ENCODE measurements around the gene NASP. TPM values are rescaled to one million over a fixed set of nuclear protein-coding genes. Genes with fewer than 3 reads are reported as not detected.

NASP gene
- total and polyA plus RNA-seq, 2 of the 4 experiments (the other 2 are of a cell fraction): 56.6 to 124 TPM

DNA sequence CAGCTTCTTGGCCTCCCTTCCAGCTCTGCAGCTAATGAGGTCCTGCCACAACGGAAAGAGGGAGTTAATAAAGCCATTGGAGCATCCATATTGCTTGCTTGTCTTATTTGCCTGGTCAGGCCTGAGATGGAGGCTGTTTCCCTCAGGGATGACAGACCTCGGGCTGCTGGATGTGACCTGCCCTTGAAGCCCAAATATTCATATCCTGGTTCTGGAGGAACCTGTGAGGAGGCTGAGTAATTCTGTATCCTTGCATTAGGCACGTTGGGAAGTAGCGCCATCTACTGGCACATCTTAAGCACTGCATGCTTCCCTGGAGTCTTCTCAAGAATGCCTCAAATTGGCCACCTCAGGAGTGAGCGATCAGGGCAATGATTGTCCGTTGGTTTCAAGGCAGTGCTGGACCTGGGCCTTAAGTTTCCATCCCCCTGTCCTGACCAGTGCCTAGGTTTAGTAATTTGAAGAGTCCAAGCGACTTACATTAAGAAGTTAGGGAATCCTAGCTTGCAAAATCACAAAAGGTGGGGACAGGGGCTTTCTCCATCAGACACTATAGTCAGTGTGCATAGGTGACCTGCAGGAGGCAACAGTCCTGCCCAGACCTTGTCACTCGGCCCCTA lies 13.8 kb upstream of the NASP start:
- in situ Hi-C loops (cut with MboI; ENCODE audit: low sequenced_read_pairs): loop anchor here (5.0 kb wide), 3 partner anchors 53 to 558 kb away; partner anchors contain the start of genes HECTD3 and UROD
- no TSS peak for BruUV-seq (replicated peaks)

More for the DNA sequence above, 13.8 kb upstream of the NASP start:
- ATAC-seq (ENCODE audit: low read depth) (peak; percentile 98), DNase-seq (peak; percentile 78)
- Histone ChIP-seq H4K91ac (ENCODE audit: insufficient read depth, low read depth, low read length) (no peak overlapping the region), H2AK9ac (replicated peaks; ENCODE audit: low read depth, low read length, poor library complexity) (peak overlapping the region; percentile 92), H3K9me1 (ENCODE audit: insufficient read depth, low read length) (no peaks in the 10 kb centered on the region), H3K9ac (ENCODE audit: low read depth, low read length) (no peak overlapping the region), H3K4me1 (ENCODE audit: control insufficient read depth, insufficient read depth, low read length) (no peaks in the 10 kb centered on the region), H2AFZ (replicated peaks; ENCODE audit: low read length, poor library complexity) (peak overlapping the region; percentile 65), H4K5ac (ENCODE audit: low read depth, low read length) (no peak overlapping the region), H2BK15ac (ENCODE audit: low read depth, low read length) (no peak overlapping the region), H3K23ac (ENCODE audit: low read depth, low read length) (no peak overlapping the region), H3K4ac (ENCODE audit: low read depth, low read length) (no peak overlapping the region), H4K20me1 (ENCODE audit: insufficient read depth, low read length) (no peaks in the 10 kb centered on the region; the same call in 1 of the 2 replicates), H3K27me3 (ENCODE audit: control insufficient read depth, insufficient read depth, low read length) (no peaks in the 10 kb centered on the region), H3K79me1 (ENCODE audit: low read depth in 1 of 2, low read length in 2 of 2) (peaks cover 0 to 7% of the 10 kb centered on the region in 2 experiments; a peak in 1 of 4 replicates), H3K36me3 (ENCODE audit: control insufficient read depth, insufficient read depth, low read length) (peaks cover 31% of the 10 kb centered on the region), H3K27ac (ENCODE audit: insufficient read depth, low read length) (no peak overlapping the region), H2BK5ac (ENCODE audit: low read depth, low read length, poor library complexity, severe bottlenecking) (no peak overlapping the region), H3K14ac (replicated peaks; ENCODE audit: low read depth, low read length) (no peak overlapping the region), H2BK120ac (ENCODE audit: low read depth, low read length) (no peak overlapping the region), H3K9me3 (ENCODE audit: control insufficient read depth, insufficient read depth, low read length) (no peaks in the 10 kb centered on the region), H2AK5ac (ENCODE audit: low read depth, low read length) (no peak overlapping the region), H4K8ac (ENCODE audit: low read depth in 2 of 2, low read length in 2 of 2) (no peak overlapping the region), H2BK20ac (ENCODE audit: low read depth, low read length) (no peak overlapping the region), H3K56ac (ENCODE audit: extremely low read depth, insufficient read depth, low read length) (no peak overlapping the region), H3K4me2 (ENCODE audit: low read depth, low read length) (no peak overlapping the region), H3K18ac (ENCODE audit: low read depth, low read length) (no peak overlapping the region), H3K4me3 (ENCODE audit: insufficient read depth, low read depth, low read length) (no peak overlapping the region)
- dilution Hi-C loops (cut with HindIII; ENCODE audit: low sequenced_read_pairs, unreplicated experiment) (no loop called here), intact Hi-C loops (cut with micrococcal nuclease) (loop anchor here (1.0 to 5.0 kb wide), 4 partner anchors 58 to 558 kb away; partner anchors contain the start of genes HECTD3, TESK2 and UROD)
- 18% methylated on average over 4 of the region's 8 CpGs; no CpG with 5 or more reads in 1 of the 2 experiments for WGBS, 2 experiments (ENCODE audit: extremely low coverage in 2 of 2, insufficient read length in 1 of 2)
- ChIA-PET CTCF (interaction anchor here (0.5 to 1.7 kb wide), 5 partner anchors 11 to 617 kb away, joined by 3 to 5 read pairs (median 3); no protein-coding TSS in a partner anchor), POLR2A (ENCODE audit: unreplicated experiment) (no interaction called here)
- TF ChIP-seq, protein P1, sequence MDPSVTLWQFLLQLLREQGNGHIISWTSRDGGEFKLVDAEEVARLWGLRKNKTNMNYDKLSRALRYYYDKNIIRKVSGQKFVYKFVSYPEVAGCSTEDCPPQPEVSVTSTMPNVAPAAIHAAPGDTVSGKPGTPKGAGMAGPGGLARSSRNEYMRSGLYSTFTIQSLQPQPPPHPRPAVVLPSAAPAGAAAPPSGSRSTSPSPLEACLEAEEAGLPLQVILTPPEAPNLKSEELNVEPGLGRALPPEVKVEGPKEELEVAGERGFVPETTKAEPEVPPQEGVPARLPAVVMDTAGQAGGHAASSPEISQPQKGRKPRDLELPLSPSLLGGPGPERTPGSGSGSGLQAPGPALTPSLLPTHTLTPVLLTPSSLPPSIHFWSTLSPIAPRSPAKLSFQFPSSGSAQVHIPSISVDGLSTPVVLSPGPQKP (IDR thresholded peaks at IDR 0.05; ENCODE audit: borderline replicate concordance, low read depth, low read length): no peak
- TF ChIP-seq MAZ (IDR thresholded peaks at IDR 0.05; ENCODE audit: borderline replicate concordance, low read depth, low read length): 0 out of 2 replicates have a peak, but pooled peaks have one; percentile 22
- peak; percentile 42; the same call in 1 of the 2 replicates for TF ChIP-seq POLR2A (IDR thresholded peaks at IDR 0.05; ENCODE audit: low read depth, low read length)
- TF ChIP-seq, protein P2, sequence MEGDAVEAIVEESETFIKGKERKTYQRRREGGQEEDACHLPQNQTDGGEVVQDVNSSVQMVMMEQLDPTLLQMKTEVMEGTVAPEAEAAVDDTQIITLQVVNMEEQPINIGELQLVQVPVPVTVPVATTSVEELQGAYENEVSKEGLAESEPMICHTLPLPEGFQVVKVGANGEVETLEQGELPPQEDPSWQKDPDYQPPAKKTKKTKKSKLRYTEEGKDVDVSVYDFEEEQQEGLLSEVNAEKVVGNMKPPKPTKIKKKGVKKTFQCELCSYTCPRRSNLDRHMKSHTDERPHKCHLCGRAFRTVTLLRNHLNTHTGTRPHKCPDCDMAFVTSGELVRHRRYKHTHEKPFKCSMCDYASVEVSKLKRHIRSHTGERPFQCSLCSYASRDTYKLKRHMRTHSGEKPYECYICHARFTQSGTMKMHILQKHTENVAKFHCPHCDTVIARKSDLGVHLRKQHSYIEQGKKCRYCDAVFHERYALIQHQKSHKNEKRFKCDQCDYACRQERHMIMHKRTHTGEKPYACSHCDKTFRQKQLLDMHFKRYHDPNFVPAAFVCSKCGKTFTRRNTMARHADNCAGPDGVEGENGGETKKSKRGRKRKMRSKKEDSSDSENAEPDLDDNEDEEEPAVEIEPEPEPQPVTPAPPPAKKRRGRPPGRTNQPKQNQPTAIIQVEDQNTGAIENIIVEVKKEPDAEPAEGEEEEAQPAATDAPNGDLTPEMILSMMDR (conservative IDR thresholded peaks at IDR 0.05; ENCODE audit: low read depth, low read length): peak; percentile 97
- TF ChIP-seq RAD21 (IDR thresholded peaks at IDR 0.05; ENCODE audit: low read length): peak; percentile 96
- peak; percentile 87 for TF ChIP-seq SMC3 (IDR thresholded peaks at IDR 0.05; ENCODE audit: low read depth, low read length)
